ENCODE data around the gene CIC. TPM values are rescaled to one million over a fixed set of nuclear protein-coding genes. Genes with fewer than 3 reads are reported as not detected.
"Not testable (repeated sequence)": the region's sequence is repeated elsewhere in the genome, so short reads cannot be mapped to it uniquely, and the experiment has no call there.

CIC gene
- total RNA-seq, 2 donors from 2014 or later: 110 to 115 TPM

DNA sequence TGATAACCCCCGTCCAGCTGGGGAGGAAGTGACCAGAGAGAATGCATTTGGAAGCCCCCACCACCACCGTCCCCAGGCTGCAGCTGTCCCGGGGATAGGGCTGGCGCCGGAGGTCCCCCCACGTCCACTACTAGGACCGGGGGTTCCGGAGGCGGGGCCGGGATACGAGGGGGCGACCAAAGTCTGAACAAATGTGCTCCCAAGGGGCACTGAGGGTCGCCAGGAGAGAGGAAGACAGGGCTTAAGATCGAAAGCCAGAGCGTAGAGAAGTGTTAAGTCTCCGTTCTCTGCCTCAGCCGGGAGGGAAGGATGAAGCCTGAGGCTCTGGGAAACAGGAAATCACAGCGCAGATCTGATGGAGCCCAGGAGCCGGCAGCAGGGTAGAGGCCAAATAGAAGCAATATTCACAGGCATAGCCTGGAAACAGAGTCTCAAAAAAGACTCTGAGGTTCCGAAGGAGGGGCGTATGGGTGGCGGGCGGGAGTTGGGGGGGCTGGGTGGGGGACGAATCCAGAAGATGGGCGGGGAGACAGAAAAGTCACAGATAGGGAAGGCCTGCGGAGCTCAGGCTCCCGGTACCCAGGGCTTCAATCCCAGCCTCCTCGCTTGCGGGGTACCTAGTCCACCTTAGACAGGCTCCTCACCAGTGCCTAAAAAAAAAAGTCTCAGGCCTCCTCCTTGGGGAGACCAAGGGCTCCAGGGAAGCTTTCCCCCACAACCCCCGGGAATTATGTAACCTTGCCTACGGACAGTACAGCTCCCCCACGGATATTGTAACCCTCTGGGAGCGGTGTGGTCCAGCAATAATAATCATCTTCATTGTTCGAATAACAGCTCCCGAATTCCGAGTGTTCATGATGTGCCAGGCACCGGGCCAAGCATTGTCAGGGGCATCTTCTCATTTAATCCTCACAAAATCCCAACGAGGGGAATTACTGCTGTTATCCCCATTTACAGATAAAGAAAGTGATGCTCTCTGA is 13.0 kb upstream of the CIC start:
- ATAC-seq: no peak
- peak overlapping the region; percentile 34 to 72 for H3K27ac Mint-ChIP-seq
- H3K9me3 Mint-ChIP-seq: no peaks in the 10 kb centered on the region
- no peak for DNase-seq (ENCODE audit: low spot score)
- peaks cover 23 to 25% of the 10 kb centered on the region in 2 donors for H3K4me1 Mint-ChIP-seq (ENCODE audit: low read depth in 2 of 2)
- H3K36me3 Mint-ChIP-seq: no peaks in the 10 kb centered on the region
- H3K27me3 Mint-ChIP-seq: peaks cover 0 to 4% of the 10 kb centered on the region in 2 donors
- peak overlapping the region; percentile 72 for H3K4me3 Mint-ChIP-seq

DNA sequence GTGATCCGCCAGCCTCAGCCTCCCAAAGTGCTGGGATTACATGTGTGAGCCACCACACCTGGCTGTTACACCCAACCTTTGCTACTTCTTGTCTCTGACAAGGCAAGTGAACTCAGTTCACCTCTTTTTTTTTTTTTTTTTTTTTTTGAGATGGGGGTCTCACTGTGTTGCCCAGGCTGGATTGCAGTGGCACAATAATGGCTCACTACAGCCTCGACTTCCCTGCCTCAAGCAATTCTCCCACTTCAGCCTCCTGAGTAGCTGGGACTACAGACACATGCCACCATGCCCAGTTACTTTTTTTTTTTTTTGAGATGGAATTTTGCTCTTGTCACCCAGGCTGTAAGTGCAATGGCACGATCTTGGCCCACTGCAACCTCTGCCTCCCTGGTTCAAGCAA is 11.2 kb upstream of the CIC start:
- not testable (repeated sequence) for H3K27ac Mint-ChIP-seq; DNase-seq (ENCODE audit: low spot score); H3K4me3 Mint-ChIP-seq; H3K9me3 Mint-ChIP-seq; H3K36me3 Mint-ChIP-seq; ATAC-seq; H3K27me3 Mint-ChIP-seq
- peaks cover 13 to 17% of the 10 kb centered on the region in 2 donors for H3K4me1 Mint-ChIP-seq (ENCODE audit: low read depth in 2 of 2)

DNA sequence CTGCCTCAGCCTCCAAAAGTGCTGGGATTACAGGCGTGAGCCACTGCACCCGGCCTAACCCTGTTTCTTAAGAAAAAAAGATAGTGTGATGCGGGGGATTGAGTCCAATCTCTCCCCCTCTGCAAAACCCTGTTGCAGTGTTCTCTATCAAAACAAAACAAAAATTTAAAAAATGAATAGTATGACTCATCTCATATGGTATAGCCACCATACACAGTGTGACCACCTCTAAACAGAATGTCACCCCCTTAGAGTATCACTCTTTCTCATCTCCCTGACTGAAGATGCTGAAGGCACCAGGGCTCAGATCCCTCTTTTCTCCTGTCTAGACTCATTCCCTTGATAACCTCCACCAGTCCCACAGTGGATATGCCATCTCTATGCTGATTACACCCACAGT is 7.3 kb upstream of the CIC start:
- H3K9me3 Mint-ChIP-seq: no peaks in the 10 kb centered on the region
- ATAC-seq (peak; percentile 64 to 77), DNase-seq (ENCODE audit: low spot score) (no peak)
- H3K27me3 Mint-ChIP-seq: peaks cover 0 to 4% of the 10 kb centered on the region in 2 donors
- H3K4me3 Mint-ChIP-seq: no peak overlapping the region
- H3K4me1 Mint-ChIP-seq (ENCODE audit: low read depth in 2 of 2): peaks cover under 1 to 4% of the 10 kb centered on the region in 2 donors
- peak overlapping the region in 1 of 2 donors; percentile 44 for H3K27ac Mint-ChIP-seq
- H3K36me3 Mint-ChIP-seq: no peaks in the 10 kb centered on the region

DNA sequence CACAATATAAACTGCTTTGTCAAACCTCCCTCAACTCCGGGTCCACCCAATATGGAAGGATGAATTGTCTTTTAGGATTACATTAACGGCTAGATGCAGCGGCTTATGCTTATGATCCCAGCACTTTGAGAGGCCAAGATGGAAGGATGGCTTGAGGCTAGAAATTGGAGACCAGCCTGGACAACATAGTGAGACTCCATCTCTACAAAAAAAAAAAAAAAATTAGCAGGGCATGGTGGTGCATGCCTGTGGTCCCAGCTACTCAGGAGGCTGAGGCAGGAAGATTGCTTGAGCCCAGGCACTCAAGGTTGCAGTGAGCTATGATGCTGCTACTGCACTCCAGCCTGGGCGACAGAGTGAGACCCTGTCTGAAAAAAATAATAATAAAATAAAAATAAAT is 2.9 kb upstream of the CIC start:
- not testable (repeated sequence) for H3K27me3 Mint-ChIP-seq; H3K4me3 Mint-ChIP-seq; H3K9me3 Mint-ChIP-seq; H3K36me3 Mint-ChIP-seq; ATAC-seq; DNase-seq (ENCODE audit: low spot score)
- H3K27ac Mint-ChIP-seq: peak overlapping the region in 1 of 2 donors; percentile 5
- H3K4me1 Mint-ChIP-seq (ENCODE audit: low read depth in 2 of 2): peaks cover 0 to 28% of the 10 kb centered on the region in 2 donors

DNA sequence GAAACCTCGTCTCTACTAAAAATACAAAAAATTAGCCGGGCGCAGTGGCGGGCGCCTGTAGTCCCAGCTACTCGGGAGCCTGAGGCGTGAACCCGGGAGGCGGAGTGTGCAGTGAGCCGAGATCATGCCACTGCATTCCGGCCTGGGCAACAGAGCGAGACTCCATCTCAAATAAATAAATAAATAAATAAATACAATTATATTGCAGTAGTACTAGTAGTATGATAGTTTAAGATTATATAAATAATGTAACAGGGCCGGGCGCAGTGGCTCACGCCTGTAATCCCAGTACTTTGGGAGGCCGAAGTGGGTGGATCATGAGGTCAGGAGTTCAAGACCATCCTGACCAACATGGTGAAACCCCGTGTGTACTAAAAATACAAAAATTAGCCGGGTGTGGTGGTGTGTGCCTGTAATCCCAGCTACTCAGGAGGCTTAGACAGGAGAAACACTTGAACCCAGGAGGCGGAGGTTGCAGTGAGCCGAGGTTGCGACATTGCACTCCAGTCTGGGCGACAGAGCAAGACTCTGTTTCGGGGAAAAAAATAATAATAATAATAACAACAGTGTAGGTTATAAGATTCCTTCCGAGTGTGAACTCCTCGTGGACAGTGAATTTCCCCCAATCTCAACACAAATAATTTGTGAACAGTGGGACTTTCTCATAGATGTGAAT is 2.0 kb upstream of the CIC start:
- DNase-seq (ENCODE audit: low spot score); ATAC-seq; H3K36me3 Mint-ChIP-seq; H3K9me3 Mint-ChIP-seq; H3K27ac Mint-ChIP-seq; H3K27me3 Mint-ChIP-seq; H3K4me3 Mint-ChIP-seq: not testable (repeated sequence)
- H3K4me1 Mint-ChIP-seq (ENCODE audit: low read depth in 2 of 2): peaks cover 0 to 33% of the 10 kb centered on the region in 2 donors

DNA sequence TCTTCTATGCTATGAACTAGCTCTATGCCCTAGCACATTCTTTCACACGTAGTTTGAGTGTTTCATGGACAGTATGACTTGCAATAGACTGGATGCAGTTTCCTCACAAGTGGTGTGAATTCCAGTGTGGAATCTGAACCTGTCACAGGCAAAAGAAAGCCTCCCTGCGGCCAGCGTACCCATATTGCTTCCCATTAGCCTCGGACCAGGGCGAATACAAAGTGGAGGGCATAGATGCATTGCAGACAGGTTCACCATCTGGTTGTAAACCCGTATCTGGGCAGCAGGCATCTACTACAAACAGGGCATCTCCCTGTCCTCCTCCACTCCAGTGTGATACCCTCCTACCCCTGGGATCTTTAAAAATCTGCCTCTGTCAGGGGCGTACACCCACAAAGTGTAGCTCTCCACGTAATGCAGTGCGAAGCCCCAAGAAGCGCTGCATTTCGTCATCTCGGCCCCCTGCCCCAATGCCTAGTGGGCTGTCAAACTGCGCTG is 1.4 kb upstream of the CIC start:
- DNase-seq (ENCODE audit: low spot score) (no peak), ATAC-seq (no peak)
- no peaks in the 10 kb centered on the region for H3K9me3 Mint-ChIP-seq
- no peaks in the 10 kb centered on the region for H3K36me3 Mint-ChIP-seq
- H3K4me3 Mint-ChIP-seq: no peak overlapping the region
- no peak overlapping the region for H3K27ac Mint-ChIP-seq
- peaks cover 0 to 31% of the 10 kb centered on the region in 2 donors for H3K4me1 Mint-ChIP-seq (ENCODE audit: low read depth in 2 of 2)
- no peaks in the 10 kb centered on the region for H3K27me3 Mint-ChIP-seq

DNA sequence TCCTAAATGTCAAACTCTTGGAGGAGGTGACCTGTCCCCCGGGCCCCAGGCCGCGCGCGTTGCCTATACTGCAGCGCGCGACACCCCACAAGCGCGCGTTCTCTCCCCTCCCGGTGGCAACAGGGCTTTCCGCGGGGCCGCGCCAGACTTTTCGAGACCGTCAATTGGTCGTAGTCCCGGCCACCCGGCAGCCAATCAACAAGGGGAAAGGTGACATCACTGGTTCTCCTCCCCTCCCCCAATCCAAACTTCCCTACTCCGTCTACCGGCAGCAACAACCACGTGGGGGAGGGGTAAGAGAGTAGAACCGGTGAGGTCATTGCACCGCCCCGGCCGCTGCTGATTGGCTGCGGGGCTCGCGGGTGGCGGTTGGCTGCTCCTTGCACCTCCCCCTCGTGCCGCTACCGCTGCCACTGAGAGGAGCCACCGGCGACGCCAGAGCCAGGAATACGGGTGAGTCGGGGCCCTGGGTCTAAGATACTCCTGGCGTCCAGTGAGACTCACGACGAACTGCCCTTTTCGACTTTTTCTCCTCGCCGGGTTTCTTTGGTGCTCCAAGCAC is 829 bp upstream of the CIC start:
- H3K4me1 Mint-ChIP-seq (ENCODE audit: low read depth in 2 of 2): peaks cover 0 to 31% of the 10 kb centered on the region in 2 donors
- no peak overlapping the region for H3K27ac Mint-ChIP-seq
- no peaks in the 10 kb centered on the region for H3K36me3 Mint-ChIP-seq
- ATAC-seq (peak; percentile 79 to 84), DNase-seq (ENCODE audit: low spot score) (peak; percentile 100)
- H3K9me3 Mint-ChIP-seq: no peaks in the 10 kb centered on the region
- H3K27me3 Mint-ChIP-seq: no peaks in the 10 kb centered on the region
- no peak overlapping the region for H3K4me3 Mint-ChIP-seq

DNA sequence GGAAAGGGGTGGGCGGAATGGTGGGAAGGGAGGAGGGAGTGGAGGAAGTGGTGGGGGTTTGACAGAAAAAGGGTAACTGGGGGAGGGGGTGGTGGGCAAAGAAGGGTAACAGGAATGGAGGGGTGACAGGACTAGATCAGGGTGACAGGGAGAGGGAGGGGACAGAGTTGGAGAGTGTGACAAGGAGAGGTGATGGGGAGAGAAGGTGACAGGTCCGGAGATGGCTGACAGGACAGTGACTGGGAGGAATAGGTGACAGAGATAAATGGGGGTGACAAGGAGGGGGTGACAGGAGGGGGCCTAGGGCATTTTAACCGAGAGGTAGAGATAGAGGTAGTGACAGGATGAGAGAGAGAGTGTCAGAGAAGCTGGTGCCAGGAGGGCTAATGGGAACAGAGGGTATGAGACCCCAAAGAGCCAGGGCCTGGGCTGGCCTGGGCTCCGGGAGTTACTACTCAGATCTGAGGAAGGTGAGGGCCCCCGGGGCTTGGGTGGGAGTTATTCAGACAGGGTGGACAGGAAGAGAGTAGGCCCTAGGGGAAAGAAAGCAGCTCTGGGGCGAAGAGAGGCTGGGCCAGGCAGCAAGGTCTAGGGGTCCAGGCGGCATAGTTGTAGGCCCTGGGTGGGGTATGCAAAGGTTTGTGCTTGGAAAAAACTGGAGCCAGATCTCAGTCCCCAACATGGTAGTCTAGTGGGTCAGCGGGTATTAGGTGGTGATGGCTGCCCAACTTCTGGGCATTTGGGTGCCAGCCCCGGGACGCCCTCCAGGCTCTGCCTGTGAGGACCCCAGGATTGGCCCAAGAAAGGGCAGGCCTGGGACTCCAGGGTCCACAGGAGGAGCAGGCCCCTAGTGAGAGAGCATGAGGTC is 660 bp downstream of the CIC start:
- no peak for ATAC-seq
- no peak overlapping the region for H3K4me3 Mint-ChIP-seq

DNA sequence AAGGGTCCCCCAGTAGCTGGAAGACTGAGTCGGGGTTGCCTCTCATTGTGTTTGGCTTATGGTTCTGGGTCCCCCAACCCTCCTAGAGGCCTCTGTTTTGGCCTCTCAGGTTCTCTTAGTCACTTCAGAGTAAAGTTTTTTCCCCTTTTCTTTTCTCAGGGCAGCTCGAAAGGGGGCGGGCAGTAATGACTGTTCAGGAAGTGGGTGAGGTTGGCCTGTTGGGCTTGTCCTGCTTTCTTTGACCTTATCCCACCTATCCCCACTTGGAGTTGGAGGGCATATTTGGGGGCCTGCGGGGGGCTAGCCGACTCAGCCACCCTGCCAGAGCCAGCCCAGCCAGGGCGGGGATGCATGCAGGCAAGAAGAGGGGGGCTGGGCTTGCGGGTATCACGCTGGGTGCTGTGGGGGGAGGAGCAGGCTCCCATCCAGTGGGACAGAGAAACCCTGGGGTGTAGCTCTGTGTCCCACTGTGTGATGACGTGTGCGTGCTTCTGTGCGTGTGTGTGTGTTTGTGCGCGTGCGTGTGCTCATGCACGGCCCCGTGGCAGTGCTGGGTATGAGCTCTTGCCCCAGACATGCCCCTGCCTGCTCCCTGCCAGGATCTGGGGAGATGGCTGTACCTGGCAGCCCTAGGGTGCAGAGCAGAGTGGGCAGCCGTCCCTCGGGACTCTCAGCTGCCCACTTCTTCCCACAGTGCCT is 1.4 kb downstream of the CIC start:
- Mint-ChIP-seq H3K4me1 (ENCODE audit: low read depth in 2 of 2) (peaks cover 11 to 42% of the 10 kb centered on the region in 2 donors), H3K4me3 (no peak overlapping the region), H3K9me3 (no peaks in the 10 kb centered on the region), H3K27me3 (no peaks in the 10 kb centered on the region), H3K27ac (no peak overlapping the region), H3K36me3 (no peaks in the 10 kb centered on the region)
- DNase-seq (ENCODE audit: low spot score): peak; percentile 85
- peak in 1 of 2 donors; percentile 0 for ATAC-seq

More for the DNA sequence above, 660 bp downstream of the CIC start:
- H3K27me3 Mint-ChIP-seq: no peaks in the 10 kb centered on the region
- no peaks in the 10 kb centered on the region for H3K9me3 Mint-ChIP-seq
- no peak for DNase-seq (ENCODE audit: low spot score)
- no peak overlapping the region for H3K27ac Mint-ChIP-seq
- peaks cover 5 to 35% of the 10 kb centered on the region in 2 donors for H3K4me1 Mint-ChIP-seq (ENCODE audit: low read depth in 2 of 2)
- no peaks in the 10 kb centered on the region for H3K36me3 Mint-ChIP-seq

DNA sequence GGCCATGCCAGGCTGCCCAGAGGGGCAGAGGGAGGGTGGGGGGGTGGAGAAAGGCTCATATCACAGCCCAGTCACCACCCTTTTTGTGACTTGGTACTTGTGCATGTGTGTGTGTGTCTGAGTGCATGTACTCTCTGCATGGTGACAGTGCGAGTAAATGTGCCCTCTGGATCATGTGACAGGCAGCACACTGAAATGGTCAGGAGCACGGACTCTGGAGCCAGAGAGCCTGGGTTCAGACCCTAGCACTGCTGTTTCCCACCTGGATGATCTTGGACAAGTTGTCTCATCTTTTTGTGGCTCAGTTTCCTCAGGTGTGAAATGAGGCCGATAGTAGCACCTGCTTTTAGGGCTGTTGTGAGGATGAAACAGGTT is 2.0 kb downstream of the CIC start:
- no peaks in the 10 kb centered on the region for H3K27me3 Mint-ChIP-seq
- peaks cover 15 to 46% of the 10 kb centered on the region in 2 donors for H3K4me1 Mint-ChIP-seq (ENCODE audit: low read depth in 2 of 2)
- H3K36me3 Mint-ChIP-seq: peaks cover 3% of the 10 kb centered on the region
- no peaks in the 10 kb centered on the region for H3K9me3 Mint-ChIP-seq
- H3K27ac Mint-ChIP-seq: no peak overlapping the region
- ATAC-seq (no peak), DNase-seq (ENCODE audit: low spot score) (no peak)
- no peak overlapping the region for H3K4me3 Mint-ChIP-seq

DNA sequence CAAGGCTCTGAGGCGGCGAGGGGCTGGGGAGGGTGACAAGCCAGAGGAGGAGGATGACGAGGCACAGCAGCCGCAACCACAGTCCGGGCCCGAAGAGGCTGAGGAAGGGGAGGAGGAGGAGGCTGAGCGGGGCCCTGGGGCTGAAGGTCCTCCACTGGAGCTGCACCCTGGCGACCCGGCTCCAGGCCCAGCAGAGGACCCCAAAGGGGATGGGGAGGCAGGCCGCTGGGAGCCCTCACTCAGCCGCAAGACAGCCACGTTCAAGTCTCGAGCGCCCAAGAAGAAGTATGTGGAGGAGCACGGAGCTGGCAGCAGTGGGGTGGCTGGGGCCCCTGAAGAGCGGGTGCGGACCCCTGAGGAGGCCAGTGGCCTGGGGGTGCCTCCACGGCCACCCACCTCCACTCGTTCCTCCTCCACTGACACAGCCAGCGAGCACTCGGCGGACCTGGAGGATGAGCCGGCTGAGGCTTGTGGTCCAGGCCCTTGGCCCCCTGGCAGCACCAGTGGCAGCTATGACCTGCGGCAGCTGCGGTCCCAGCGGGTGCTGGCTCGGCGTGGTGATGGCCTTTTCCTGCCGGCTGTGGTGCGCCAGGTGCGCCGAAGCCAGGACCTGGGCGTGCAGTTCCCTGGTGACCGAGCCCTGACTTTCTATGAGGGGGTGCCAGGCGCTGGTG is 2.9 kb downstream of the CIC start:
- no peaks in the 10 kb centered on the region for H3K27me3 Mint-ChIP-seq
- H3K4me1 Mint-ChIP-seq (ENCODE audit: low read depth in 2 of 2): peaks cover 19 to 49% of the 10 kb centered on the region in 2 donors
- no peak overlapping the region for H3K27ac Mint-ChIP-seq
- H3K36me3 Mint-ChIP-seq: peaks cover 5% of the 10 kb centered on the region
- DNase-seq (ENCODE audit: low spot score) (no peak), ATAC-seq (no peak)
- H3K4me3 Mint-ChIP-seq: no peak overlapping the region
- H3K9me3 Mint-ChIP-seq: no peaks in the 10 kb centered on the region

DNA sequence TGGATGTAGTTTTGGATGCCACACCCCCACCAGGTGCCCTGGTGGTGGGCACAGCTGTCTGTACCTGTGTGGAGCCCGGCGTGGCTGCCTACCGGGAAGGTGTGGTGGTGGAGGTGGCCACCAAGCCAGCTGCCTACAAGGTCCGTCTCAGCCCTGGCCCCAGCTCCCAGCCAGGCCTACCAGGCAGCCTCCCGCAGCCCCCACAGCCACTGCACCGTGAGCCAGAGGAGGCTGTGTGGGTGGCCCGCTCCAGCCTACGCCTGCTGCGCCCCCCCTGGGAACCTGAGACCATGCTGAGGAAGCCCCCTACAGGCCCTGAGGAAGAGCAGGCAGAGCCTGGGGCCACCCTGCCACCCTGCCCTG is 3.5 kb downstream of the CIC start:
- ATAC-seq: no peak
- Mint-ChIP-seq H3K36me3 (peaks cover 5% of the 10 kb centered on the region), H3K4me1 (ENCODE audit: low read depth in 2 of 2) (peaks cover 19 to 51% of the 10 kb centered on the region in 2 donors), H3K4me3 (no peak overlapping the region), H3K9me3 (no peaks in the 10 kb centered on the region), H3K27me3 (no peaks in the 10 kb centered on the region), H3K27ac (no peak overlapping the region)
- DNase-seq (ENCODE audit: low spot score): no peak

Data from natural killer cell treated with Interleukin-12 subunit alpha and Interleukin-12 subunit beta and Interleukin-15 and Interleukin-18, amount 100 ng/mL, for 72 hours (primary cell).